CD14-positive monocyte (primary cell): ENCODE data around the gene FIBCD1. TPM values are rescaled to one million over a fixed set of nuclear protein-coding genes. Genes with fewer than 3 reads are reported as not detected.

ENCODE experiments used
- DNase-seq, 3 donors: peaks; one replicate each; pipeline ENCODE4 v3.0.0-alpha.2; 2011 to 2022
- H2AFZ ChIP-seq: 2 replicates; pipeline ENCODE4 v1.6.0; 2012; ENCODE audit warnings: mild to moderate bottlenecking, low read depth, low read length, inconsistent platforms; ENCODE audit not compliant: insufficient read depth, poor library complexity, severe bottlenecking
- H3K27ac ChIP-seq, 2 donors: 1 replicate in 1 of 2; 2 replicates in 1 of 2; pipeline ENCODE4 v1.5.1; 2012 to 2013; ENCODE audit warnings: low read length in 2 of 2, control low read depth in 1 of 2, inconsistent platforms in 1 of 2, low read depth in 1 of 2, mild to moderate bottlenecking in 1 of 2
- H3K27me3 ChIP-seq, 2 donors: one replicate each; pipeline versions ENCODE4 v1.6.0 to v1.6.1; 2011 to 2013; ENCODE audit warnings: low read length in 2 of 2; ENCODE audit not compliant: control insufficient read depth in 2 of 2, insufficient read depth in 2 of 2
- H3K36me3 ChIP-seq, 2 donors: replicated peaks in 1 of 2; 1 replicate in 1 of 2; 2 replicates in 1 of 2; pipeline versions ENCODE4 v1.5.1 to v1.6.1; 2012 to 2013; ENCODE audit warnings: low read length in 2 of 2, control low read depth in 1 of 2, inconsistent platforms in 1 of 2, mild to moderate bottlenecking in 1 of 2; ENCODE audit not compliant: insufficient read depth in 2 of 2, control insufficient read depth in 1 of 2
- H3K4me1 ChIP-seq, 2 donors: 1 replicate in 1 of 2; 2 replicates in 1 of 2; pipeline versions ENCODE4 v1.5.1 to v1.6.1; 2012 to 2013; ENCODE audit warnings: low read length in 2 of 2, control low read depth in 1 of 2, inconsistent platforms in 1 of 2, mild to moderate bottlenecking in 1 of 2, moderate library complexity in 1 of 2; ENCODE audit not compliant: insufficient read depth in 2 of 2, control insufficient read depth in 1 of 2
- H3K4me2 ChIP-seq: replicated peaks from 2 replicates; pipeline ENCODE3; 2012; ENCODE audit warnings: low read length, moderate library complexity, mild to moderate bottlenecking; ENCODE audit not compliant: poor library complexity, severe bottlenecking; ENCODE audit errors: extremely low read depth
- H3K4me3 ChIP-seq, 3 experiments: fragments of 200-600 bp in 1 of 3; sonication (generic) in 1 of 3; replicated peaks in 1 of 3; 1 replicate in 2 of 3; 2 replicates in 1 of 3; pipeline ENCODE4 v1.5.1; 2011 to 2013; ENCODE audit warnings: low read length in 3 of 3, mild to moderate bottlenecking in 3 of 3, control low read depth in 2 of 3, low read depth in 2 of 3, inconsistent platforms in 1 of 3, moderate library complexity in 1 of 3
- H3K79me2 ChIP-seq: 2 replicates; pipeline ENCODE4 v1.6.0; 2012; ENCODE audit warnings: mild to moderate bottlenecking, control low read depth, inconsistent platforms, low read length, moderate library complexity; ENCODE audit not compliant: insufficient read depth
- H3K9ac ChIP-seq: 2 replicates; pipeline ENCODE4 v1.6.0; 2017; ENCODE audit warnings: low read length, mild to moderate bottlenecking; ENCODE audit not compliant: insufficient read depth, poor library complexity, severe bottlenecking
- H3K9me3 ChIP-seq, 2 donors: replicated peaks in 1 of 2; 1 replicate in 1 of 2; 2 replicates in 1 of 2; pipeline versions ENCODE4 v1.5.1 to v1.6.1; 2012 to 2013; ENCODE audit warnings: low read length in 2 of 2, control low read depth in 1 of 2; ENCODE audit not compliant: control insufficient read depth in 1 of 2, insufficient read depth in 1 of 2
- H4K20me1 ChIP-seq: 2 replicates; pipeline ENCODE4 v1.6.0; 2012; ENCODE audit warnings: mild to moderate bottlenecking, low read length, control low read depth, moderate library complexity; ENCODE audit not compliant: insufficient read depth
- H3K27ac Mint-ChIP-seq, 7 donors: one replicate each; pipeline ENCODE4 v1.8.0; 2020; ENCODE audit warnings: mild to moderate bottlenecking in 7 of 7, mixed read lengths in 7 of 7, moderate library complexity in 6 of 7, inconsistent platforms in 2 of 7
- H3K27me3 Mint-ChIP-seq, 3 donors: one replicate each; pipeline ENCODE4 v1.8.0; 2021 to 2022; ENCODE audit warnings: low read depth in 3 of 3, mild to moderate bottlenecking in 3 of 3, mixed read lengths in 3 of 3, moderate library complexity in 3 of 3, inconsistent platforms in 1 of 3
- H3K36me3 Mint-ChIP-seq, 2 donors: one replicate each; pipeline ENCODE4 v1.8.0; 2020; ENCODE audit warnings: mixed read lengths in 2 of 2, inconsistent platforms in 1 of 2, mild to moderate bottlenecking in 1 of 2
- H3K4me1 Mint-ChIP-seq: one replicate; pipeline ENCODE4 v1.8.0; 2020; ENCODE audit warnings: mild to moderate bottlenecking, mixed read lengths
- H3K4me3 Mint-ChIP-seq, 2 donors: one replicate each; pipeline ENCODE4 v1.8.0; 2020; ENCODE audit warnings: mild to moderate bottlenecking in 2 of 2, mixed read lengths in 2 of 2, moderate library complexity in 1 of 2
- H3K9me3 Mint-ChIP-seq, 7 donors: one replicate each; pipeline ENCODE4 v1.8.0; 2020 to 2022; ENCODE audit warnings: mixed read lengths in 7 of 7, mild to moderate bottlenecking in 6 of 7, moderate library complexity in 6 of 7, inconsistent platforms in 2 of 7
- CTCF ChIP-seq: fragments of 200-600 bp; IDR thresholded peaks from one replicate; pipeline ENCODE4 v1.8.0; 2022; ENCODE audit warnings: antibody characterized with exemption, mild to moderate bottlenecking
- WGBS: methylation state at CpG from one replicate; pipeline ENCODE4 v1.1.5; 2013; ENCODE audit warnings: missing lambda C conversion rate; ENCODE audit not compliant: insufficient coverage; 5-methylcytosine and 5-hydroxymethylcytosine counted together
- intact Hi-C, 2 donors: fragments of 100-400 bp; cut with micrococcal nuclease; formaldehyde crosslinking; loops; one replicate each; pipeline versions ENCODE4 v1.15.0 to v1.15.1; 2023
- polyA plus RNA-seq, 3 donors: library from polyadenylated mRNA; depleted of rRNA in 1 of 3; unstranded in 2 of 3; stranded (reverse) in 1 of 3; fragments of 300-500 nt in 2 of 3; fragments of >200 nt in 1 of 3; fragmentation: Illumina TruSeq in 2 of 3; gene quantifications; 1 replicate in 2 of 3; 2 replicates in 1 of 3; pipeline ENCODE4 v1.2.3, GENCODE V29; 2012 to 2021

FIBCD1 gene
- polyA plus RNA-seq, 3 donors: not detected

DNA sequence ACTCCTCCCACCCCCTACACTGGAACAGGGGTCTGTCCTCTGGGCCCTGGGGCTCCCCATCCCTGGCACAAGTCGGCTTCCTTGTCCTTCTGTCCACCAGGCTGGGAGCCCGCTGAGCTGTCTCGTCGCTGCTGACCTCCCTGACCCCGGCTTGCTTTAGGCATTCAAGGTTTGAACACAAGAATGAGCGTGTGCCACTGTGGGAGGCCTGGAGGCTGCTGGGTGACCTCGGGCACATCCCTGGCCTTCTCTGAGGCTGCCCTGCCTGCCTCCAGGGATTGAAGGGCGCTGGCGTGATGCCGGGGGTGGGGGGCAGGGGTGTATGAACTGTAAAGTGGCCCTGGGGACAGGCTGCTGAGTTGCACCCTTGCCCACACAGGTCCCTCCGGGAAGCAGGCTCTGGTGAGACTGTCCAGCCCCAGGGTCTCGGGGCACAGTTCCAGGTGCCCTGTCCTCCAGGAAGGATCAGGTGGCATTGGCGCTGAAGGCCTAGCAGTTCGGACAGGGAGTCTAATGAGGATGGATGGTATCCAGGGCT is 18.2 kb downstream of the FIBCD1 start:
- TF ChIP-seq CTCF: no peak
- H3K9me3 Mint-ChIP-seq: peaks cover 0 to 1% (median 0%) of the 10 kb centered on the region in 7 donors

DNA sequence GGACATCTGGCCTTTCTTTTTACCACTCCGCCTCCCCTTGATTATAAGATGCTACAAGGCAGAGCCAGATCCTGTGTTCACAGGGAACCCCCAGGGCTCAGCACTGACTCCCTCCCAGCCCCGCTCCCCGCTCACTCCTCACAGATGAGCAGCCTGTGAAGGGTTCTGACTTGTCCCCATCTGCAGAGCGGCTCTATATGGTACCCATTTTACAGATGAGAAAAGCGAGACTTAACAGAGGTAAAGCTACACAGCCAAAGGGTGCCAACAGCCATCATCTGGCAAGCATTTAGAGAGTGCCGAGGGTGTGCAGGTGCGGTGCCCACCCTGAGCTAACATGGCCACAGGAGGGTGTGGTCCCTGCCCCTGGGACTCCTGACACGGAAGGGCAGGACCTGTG is 18.8 kb downstream of the FIBCD1 start:
- no peak overlapping the region for H2AFZ ChIP-seq
- H3K4me3 ChIP-seq: no peak overlapping the region
- H3K27ac ChIP-seq: no peak overlapping the region
- no peak overlapping the region for H3K4me3 Mint-ChIP-seq
- no peaks in the 10 kb centered on the region for H3K4me1 Mint-ChIP-seq
- H4K20me1 ChIP-seq: no peaks in the 10 kb centered on the region
- H3K79me2 ChIP-seq: no peaks in the 10 kb centered on the region
- H3K27ac Mint-ChIP-seq: no peak overlapping the region
- H3K9me3 ChIP-seq: no peaks in the 10 kb centered on the region
- no peaks in the 10 kb centered on the region for H3K27me3 ChIP-seq
- peaks cover 9 to 26% (median 18%) of the 10 kb centered on the region in 3 donors for H3K27me3 Mint-ChIP-seq
- intact Hi-C loops: no loop called here
- 93% methylated on average over 7 of the region's 8 CpGs for WGBS
- no peak overlapping the region for H3K9ac ChIP-seq
- peaks cover 0 to 1% (median 0%) of the 10 kb centered on the region in 7 donors for H3K9me3 Mint-ChIP-seq
- H3K4me2 ChIP-seq: no peak overlapping the region
- no peaks in the 10 kb centered on the region for H3K36me3 ChIP-seq
- no peaks in the 10 kb centered on the region for H3K4me1 ChIP-seq
- TF ChIP-seq CTCF: no peak
- H3K36me3 Mint-ChIP-seq: no peaks in the 10 kb centered on the region
- DNase-seq: no peak

More for the DNA sequence above, 18.2 kb downstream of the FIBCD1 start:
- Mint-ChIP-seq H3K4me1 (no peaks in the 10 kb centered on the region), H3K27ac (no peak overlapping the region), H3K4me3 (no peak overlapping the region), H3K27me3 (peaks cover 8 to 28% (median 18%) of the 10 kb centered on the region in 3 donors), H3K36me3 (no peaks in the 10 kb centered on the region)
- WGBS: 91% methylated on average over 14 of the region's 14 CpGs
- intact Hi-C loops: no loop called here
- Histone ChIP-seq H3K9ac (no peak overlapping the region), H2AFZ (no peak overlapping the region), H3K9me3 (no peaks in the 10 kb centered on the region), H4K20me1 (no peaks in the 10 kb centered on the region), H3K27ac (no peak overlapping the region), H3K36me3 (no peaks in the 10 kb centered on the region), H3K27me3 (no peaks in the 10 kb centered on the region), H3K4me1 (no peaks in the 10 kb centered on the region), H3K4me2 (no peak overlapping the region), H3K79me2 (no peaks in the 10 kb centered on the region), H3K4me3 (no peak overlapping the region)
- DNase-seq: no peak
